NCI-H2081 (cell line): Measurements from ENCODE around the gene S100Z.
A peak's percentile ranks its signal among the peaks of the same experiment; 100 is the strongest.
"Not testable (repeated sequence)": the region's sequence is repeated elsewhere in the genome, so short reads cannot be mapped to it uniquely, and the experiment has no call there.

Experiments used
- DNase-seq, 2 experiments: peaks; one replicate each; lab custom pipeline; 2025; lab: John Stamatoyannopoulos, UW

The S100Z gene

DNA sequence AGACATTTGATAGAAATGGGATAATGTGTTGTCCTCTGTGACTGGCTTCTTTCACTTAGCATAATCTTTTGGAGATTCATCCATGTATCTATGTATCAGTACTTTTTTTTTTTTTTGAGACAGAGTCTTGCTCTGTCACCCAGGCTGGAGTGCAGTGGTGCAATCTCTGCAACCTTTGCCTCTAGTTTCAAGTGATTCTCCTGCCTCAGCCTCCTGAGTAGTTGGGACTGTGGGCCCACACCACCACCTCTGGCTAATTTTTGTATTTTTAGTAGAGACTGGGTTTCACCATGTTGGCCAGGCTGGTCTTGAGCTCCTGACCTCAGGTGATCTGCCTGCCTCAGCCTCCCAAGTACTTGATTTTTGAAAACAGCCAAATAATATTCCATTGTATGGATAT lies 23.4 kb upstream of the S100Z start:
- not testable (repeated sequence) for DNase-seq

DNA sequence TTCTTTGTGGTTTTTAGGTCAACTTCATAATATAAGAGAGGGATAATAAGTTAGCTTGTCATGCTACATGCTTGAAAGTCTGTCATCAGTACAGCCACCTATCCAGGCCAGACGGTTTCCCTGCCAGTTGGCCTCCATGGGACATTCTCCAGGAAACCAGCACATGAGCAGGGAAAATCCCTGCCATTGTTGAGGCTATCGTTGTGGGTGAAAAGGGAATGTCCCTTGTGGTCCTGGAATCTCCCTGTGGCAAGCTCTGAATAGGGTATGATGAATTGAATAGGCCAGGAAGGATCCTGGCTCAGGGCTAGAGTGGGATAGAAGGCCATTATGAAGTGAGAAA lies 18.7 kb upstream of the S100Z start:
- DNase-seq: no peak

DNA sequence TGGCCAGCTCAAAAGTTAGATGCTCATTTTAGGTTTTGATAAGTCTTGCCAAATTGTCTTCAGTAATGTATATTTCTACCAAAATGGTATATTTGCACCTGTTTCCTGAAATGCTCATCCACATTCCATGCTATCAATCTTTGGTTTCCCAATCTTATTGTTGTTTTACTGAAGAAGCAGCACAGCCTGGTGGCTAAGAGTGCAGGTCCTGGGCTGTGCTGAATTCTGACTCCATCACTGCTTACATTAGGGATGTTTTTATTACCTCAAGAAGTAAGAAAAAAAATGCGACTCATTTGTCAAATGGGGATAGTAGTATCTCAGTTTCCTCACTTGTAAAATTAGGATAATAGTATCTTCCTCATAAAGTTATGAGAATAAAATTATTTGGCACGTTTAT lies 13.6 kb upstream of the S100Z start:
- no peak for DNase-seq

DNA sequence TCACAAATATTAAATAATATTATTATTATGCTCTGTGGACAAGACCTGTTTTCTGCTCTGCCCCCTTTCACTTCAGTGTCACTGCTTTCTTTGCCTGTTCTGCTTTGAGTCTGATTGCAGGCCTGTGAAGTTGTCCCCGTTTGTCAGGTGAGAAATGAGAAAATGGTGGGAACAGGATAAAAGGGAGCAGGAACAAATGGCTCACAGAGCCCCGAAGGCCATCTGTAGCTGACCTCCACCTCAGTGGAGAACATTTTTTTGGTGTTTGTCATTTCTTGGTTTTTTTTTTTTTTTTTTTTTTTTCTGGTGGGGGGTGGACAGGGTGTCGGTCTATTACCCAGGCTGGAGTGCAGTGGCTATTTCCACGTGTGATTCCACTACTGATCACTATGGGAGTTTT lies 13.2 kb upstream of the S100Z start:
- DNase-seq: no peak

DNA sequence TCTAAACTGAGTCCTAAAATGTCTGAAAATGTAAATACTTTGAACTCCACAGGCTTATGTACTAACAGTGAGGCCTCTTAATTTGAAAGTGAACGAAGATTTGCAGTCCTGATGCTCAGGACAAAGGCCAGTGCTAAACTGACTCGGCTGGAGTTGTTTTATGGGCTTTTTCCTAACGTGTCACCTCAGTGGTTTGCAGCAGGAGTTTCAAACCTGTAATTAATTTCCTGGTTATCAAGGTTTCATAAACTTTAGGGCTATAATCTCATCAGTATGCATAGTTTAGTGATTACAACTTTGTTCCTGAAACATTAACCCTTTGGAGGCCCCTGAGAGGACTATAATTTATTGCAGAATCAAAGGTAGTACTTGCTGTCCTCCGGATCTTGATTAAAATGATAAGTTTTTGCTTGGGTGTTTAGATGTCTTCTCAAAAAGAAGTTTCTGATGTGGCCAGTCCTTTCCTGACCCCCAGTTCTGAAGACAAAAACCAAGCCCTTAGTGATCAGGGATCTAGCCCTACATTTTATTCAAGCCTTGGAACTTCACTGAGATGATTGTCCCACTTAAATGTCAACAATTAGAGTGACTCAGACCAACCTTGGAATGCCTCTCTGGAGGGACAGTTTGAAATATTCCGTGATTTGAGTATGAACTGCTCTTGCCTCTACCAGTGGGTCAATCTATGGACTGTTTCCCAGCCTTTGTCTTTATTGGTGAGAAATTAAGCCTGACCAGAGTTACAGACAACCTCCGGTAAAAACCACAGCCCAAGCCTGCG lies 11.1 kb upstream of the S100Z start:
- no peak for DNase-seq

DNA sequence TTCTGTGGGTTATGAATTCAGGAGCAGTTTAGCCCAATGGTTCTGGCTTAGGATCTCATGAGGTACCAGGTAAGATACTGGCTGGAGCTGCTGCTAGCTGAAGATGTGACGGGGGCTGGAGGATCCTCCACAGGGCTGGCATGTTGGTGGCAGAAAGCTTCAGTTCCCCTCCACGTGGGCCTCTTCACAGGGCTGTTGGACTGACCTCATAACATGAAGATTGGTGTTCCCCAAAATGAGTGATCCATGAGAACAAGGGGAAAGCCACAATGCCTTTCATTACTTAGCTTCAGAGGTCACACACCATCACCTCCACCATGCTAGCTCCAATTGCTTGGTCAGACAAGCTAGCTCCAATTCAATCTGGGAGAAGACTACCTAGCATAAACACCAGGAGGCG lies 8.5 kb upstream of the S100Z start:
- no peak for DNase-seq

DNA sequence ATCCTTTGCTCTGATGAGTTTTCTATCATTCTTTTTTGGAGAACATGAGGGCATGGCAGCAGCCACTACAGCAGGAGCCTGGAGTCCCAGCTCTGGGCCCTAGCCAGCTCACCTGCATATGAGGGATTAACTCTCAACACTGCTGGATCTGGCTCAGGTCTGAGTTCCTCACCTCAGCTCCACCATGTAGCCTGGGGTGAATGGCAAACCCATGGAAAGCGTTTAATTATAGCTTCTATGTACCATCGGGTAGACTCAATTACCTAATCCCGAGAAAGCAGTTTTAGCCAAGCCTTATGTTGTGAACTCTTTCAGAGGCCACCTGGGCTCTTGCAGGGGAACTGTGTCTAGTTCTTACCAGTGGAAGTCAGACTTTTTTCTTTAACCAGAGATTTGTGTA lies 3.9 kb upstream of the S100Z start:
- DNase-seq: peak in 1 of 2 experiments; percentile 55

DNA sequence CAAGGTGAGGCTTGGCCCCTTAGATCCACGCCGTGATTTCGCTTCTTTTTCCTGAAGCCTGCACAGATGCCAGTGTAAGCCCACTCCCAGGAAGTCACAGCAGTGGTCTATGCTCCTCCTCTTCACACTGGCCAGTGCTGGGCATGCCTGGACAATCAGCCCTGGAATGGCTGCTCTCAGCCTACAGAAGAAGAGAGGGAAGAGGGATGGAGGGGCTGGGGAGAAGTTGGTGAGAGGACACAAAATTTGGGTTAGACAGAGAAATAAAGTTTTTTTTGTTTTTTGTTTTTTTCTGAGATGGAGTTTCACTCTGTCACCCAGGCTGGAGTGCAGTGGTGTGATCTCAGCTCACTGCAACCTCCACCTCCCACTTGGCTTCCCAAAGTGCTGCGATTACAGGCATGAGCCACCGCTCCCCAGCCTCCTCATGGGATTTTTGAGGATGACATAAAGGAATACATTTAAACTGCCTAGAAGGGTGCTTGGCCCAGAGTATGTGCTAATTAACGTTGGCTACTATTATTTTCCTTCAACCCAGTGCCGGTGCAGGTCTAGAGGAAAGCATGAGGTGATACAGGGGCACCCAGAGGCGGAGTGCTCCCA lies 830 bp downstream of the S100Z start:
- no peak for DNase-seq

DNA sequence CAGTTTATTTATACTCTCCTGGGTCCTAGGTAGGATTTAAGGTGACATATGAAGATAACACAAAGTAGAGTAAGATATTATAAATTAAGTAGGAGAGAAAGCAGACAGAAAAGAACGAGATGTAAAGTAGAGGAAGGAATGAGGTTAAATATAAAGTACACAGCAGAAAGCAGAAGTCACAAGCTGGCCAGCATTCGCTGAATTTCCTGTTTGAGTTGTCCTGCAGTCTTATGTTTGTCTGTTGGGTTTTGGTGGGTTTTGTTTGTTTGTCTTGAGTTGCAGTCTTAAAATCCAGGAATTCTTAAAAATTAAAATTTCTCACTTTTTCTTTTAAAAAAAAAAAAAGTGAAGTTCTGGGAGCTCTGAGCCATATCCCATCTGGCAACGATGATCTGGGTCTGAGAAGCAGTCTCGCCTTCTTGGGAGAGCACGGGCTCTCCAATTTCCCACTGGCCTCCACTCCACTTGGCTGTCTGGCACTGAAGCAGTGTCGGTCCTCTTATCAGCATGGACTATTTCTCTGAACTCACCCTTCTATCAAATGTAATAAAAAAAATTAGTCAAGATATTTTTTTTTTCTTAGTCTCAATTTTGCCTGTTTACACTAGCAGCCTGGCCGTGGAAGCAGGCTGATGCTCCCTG lies 2.0 kb downstream of the S100Z start:
- no peak for DNase-seq

DNA sequence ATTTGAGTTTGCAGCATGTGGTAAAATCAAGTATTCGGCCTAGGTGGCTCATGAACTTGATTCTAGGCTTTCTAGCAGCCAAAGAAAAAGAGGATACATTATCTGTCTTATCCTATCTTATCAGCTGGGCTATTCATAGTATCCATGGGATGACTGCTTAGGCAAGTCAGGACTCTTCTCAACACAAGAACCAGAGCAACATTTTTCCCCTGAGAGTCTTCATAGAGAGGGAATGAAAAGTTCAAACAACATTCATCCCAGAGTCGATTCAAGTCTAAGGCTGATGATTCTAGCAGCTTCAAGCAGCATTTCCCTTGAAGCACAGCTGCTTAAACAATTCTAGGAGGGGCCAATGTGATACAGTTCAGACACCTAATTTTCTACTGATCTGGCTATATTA lies 3.0 kb downstream of the S100Z start:
- no peak for DNase-seq

DNA sequence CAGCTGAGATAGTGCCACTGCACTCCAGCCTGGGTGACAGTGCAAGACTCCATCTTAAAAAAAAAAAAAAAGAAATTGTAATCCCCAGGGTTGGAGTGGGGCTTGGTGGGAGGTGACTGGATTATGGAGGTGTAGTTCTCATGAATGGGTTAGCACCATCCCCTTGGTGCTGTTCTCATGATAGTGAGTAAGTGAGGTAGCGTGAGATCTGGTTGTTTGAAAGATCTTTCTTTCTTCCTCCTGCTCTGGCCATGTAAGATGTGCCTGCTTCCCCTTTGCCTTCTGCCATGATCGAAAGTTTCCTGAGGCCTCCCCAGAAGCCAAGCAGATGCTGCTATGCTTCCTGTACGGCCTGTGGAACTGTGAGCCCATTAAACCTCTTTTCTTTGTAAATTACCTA lies 3.9 kb downstream of the S100Z start:
- not testable (repeated sequence) for DNase-seq

DNA sequence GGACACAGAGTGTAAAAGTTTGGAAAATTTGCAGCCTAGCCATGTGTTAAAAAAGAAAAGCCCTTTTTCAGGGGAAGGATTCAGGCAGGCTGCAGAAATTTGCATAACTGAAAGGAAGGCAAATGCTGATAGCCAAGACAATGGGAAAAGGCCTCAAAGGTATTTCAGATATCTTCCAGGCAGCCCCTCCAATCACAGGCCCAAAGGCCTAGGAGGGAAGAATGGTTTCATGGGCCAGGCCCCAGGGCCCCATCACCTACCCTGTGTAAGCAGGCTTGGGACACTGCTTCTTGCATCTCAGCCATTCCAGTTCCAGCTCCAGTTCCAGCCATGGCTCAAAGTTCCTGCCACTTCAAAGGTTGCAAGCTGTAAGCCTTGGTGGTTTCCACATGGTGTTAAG lies 4.8 kb downstream of the S100Z start:
- DNase-seq: no peak

DNA sequence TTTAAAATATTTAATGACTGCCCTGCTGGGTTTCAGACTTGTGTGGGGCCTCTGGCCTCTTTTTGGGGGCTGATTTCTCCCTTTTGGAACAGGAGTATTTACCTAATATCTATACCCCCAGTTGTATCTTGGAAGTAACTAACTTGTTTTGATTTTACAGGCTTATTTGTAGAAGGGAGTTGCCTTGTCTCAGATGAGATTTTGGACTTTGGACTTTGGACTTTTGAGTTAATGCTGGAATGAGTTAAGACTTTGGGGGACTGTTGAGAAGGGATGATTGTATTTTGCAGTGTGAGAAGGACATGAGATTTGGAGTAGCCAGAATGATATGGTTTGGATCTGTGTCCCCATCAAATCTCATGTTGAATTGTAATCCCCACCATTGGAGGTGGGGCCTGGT lies 5.7 kb downstream of the S100Z start:
- DNase-seq: not testable (repeated sequence)

DNA sequence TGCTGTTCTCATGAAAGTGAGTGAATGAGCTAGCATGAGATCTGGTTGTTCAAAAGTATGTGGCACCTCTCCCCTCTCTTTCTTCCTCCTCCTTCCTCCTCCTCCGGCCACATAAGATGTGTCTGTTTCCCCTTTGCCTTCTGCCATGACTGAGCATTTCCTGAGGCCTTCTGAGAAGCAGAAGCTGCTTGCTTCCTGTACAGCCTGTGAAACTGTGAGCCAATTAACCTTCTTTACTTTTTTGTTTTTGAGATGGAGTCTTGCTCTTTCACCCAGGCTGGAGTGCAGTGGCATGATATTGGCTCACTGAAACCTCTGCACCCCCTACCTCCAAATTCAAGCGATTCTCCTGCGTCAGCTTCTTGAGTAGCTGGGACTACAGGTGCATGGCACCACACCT lies 6.1 kb downstream of the S100Z start:
- DNase-seq: no peak

DNA sequence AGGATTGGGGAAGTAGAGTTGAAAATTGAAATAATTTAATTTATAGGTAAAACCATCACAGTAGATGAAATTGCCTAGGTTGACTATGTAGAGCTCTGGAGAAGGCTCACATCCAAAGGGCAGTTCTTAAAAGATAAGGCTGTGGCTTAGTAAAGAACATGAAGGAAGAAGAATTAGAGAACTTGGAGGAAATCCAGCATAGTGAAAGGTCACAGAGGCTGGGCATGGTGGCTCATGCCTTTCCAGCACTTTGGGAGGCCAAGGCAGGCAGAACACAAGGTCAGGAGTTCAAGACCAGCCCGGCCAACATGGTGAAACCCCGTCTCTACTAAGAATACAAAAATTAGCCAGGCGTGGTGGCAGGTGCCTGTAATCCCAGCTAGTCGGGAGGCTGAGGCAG lies 7.0 kb downstream of the S100Z start:
- DNase-seq: not testable (repeated sequence)

DNA sequence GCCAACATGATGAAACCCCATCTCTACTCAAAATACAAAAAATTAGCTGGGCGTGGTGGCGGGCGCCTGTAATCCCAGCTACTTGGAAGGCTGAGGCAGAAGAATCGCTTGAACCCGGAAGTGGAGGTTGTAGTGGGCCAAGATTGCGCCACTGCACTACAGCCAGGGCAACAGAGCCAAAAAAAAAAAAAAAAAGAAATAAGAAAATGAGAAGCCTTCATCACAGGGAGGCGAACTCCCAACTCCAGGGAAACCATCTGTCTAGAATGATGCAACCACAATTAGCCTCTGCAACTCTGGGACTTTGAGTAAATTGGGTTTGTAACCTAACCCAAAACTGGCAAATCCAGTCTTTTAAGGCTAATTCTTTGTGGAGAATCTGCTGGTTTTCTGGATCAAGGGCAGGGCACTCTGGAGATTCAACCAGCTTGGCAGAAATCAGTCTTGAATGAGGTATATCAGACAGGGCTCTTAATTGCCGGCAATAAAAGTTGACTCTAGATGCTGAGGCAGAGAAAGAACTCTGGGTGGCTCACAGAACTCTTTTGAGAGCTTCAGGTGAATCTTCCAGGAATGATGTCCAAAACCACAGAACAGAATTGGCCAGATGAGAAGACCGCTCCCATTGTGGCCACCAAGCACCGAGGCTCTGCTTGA lies 9.9 kb downstream of the S100Z start:
- DNase-seq: no peak

DNA sequence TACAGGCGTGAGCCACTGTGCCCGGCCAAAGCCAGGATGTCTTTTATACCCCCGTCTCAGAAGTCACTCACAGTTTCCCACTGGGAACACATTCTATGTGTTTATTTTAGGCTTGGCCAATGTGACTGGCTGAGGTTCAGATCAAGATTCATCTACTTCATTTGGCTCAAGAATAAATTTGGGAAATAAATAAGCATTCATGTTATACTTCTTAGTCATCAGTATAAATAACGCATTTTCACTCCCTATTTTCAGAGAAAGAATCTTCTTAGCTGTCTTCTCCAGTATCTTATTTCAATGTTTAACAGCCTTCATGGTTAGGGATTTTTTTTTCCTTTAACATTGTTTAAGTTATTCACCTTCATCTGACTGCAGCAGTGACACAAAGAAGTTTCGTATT lies 11.8 kb downstream of the S100Z start:
- DNase-seq: no peak

DNA sequence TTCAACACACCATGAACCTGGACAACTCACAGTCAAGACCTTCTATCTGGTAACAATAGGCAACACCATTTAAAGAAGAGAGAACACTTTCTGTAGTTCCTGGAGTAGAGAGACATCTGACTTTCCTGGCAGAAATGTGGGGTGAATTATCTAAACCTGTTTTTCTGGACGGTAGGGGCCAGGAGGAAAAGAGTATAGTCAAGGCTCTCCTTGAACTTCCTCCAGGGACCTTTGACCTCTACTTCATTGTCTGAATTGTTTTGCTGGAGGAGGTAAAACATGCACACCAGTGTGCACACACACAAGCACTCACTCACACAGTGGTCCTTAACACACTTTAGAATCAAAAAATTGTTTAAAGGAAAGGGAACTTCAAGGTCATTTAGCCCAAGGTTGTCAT lies 13.2 kb downstream of the S100Z start:
- no peak for DNase-seq

DNA sequence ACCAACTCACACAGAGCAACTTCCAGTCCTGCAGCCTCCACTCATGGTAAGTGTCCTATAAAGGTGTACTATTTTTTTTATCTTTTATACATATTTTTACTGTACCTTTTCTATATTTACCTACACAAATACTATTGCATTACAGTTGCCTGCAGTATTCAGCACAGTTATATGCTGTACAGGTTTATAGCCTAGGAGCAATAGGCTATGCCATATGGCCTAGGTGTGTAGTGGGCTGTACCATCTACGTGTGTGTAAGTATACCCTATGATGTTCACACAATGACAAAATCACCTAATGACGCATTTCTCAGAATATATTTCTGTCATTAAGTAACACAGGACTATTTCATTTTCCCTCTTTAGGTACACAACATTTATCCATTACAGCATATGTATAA lies 16.7 kb downstream of the S100Z start:
- DNase-seq: no peak

DNA sequence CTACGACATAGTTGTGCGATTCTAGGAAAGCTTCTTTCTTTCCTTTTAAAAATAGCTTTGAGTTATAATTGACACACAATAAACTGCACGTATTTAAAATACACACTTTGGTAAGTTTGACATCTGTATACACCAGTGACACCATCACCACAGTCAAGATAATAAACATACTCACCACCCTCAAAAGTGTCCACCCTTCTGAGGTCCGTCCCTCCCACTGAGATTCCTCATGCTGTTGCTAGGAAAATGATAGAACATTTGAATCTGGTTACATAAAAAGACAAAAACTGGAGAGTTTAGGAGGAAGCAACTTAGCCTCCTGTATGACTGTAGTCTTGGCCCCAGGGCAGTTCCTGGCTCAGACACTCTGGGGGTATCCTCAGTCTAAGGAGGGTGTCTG lies 17.2 kb downstream of the S100Z start:
- no peak for DNase-seq

DNA sequence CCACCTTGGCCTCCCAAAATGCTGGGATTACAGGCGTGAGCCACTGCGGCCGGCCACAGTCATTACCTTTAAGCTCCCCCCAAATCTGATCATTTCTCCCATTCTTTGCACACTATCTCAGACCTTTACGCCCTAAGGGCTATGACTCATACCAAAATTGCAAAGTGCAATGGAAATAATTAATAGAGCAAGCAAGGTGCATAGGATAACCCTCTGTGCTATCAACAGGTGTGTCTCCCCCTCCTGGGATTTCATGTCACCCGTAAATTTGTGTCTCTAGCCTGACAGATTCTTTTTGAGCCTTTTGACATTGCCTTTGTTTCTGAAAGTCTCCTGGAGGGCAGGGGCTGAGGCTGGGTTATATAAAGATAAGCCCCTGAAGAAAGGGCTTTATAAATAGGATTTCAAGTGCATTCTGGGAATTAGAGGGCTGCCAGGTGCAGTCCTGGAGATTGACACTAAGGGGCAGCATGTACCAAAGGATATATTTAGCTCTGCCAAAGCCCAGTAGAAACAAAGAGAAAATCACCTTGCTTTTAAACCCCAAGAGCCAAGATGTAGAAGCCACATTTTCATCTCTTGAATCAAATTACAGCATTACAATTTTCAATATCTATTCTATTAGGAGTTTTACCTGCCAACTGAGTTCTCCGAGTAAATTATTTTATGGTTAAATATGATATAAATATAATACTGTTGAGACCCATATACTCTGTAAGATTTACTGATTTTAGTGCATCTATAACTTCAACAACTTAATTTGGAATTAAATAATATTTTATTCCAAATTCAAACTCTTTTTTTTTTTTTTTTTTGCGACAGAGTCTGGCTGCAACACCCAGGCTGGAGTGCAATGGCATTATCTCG lies 18.2 kb downstream of the S100Z start:
- DNase-seq: peak; percentile 58 to 66

DNA sequence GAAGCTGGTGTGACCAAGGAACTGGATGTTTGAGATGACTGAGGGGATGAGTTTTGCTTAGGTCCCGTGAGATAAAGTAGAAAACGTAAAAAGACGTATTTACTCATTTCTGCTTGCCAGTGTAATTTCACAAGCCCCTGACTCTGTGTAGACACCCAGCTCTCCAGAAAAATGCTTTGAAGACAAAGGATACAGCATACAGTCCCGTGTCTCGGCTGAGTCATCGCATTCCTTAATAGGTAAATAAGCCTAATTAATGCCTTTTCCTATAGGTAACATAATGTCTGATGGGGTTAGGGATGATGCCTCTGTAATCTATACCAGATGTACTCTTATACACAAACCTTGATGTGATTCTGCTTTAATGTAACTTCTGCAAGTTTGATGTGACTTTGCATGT lies 20.2 kb downstream of the S100Z start:
- DNase-seq: no peak
